Keratinocyte (primary cell): ENCODE results near the gene VAV2.

Source experiments
- CTCF ChIP-seq, 3 experiments: IDR thresholded peaks in 1 of 3; conservative IDR thresholded peaks in 1 of 3; optimal IDR thresholded peaks in 1 of 3; 2 replicates in 2 of 3; 3 replicates in 1 of 3; pipeline versions ENCODE3 to v1.5.1; 2011; ENCODE audit warnings: low read length in 3 of 3, mild to moderate bottlenecking in 3 of 3, moderate library complexity in 2 of 3, control low read depth in 1 of 3, inconsistent platforms in 1 of 3; ENCODE audit not compliant: insufficient read depth in 2 of 3; ENCODE audit errors: extremely low read depth in 1 of 3
- EZH2 ChIP-seq: IDR thresholded peaks from one replicate; pipeline ENCODE4 v1.6.1; 2012; ENCODE audit warnings: inconsistent platforms, mild to moderate bottlenecking, low read length, moderate library complexity

- TF ChIP-seq CTCF (optimal IDR thresholded peaks at IDR 0.05 in 1 of 3, IDR thresholded peaks at IDR 0.05 in 1 of 3, conservative IDR thresholded peaks at IDR 0.05 in 1 of 3; ENCODE audit: extremely low read depth in 1 of 3, insufficient read depth in 2 of 3, low read length in 3 of 3) (no peak), EZH2 (no peak)
Measured at GRCh38 chr9:134037641-134038040, 45.5 kb upstream of the VAV2 start.
